CD4-positive, alpha-beta T cell treated with Interleukin-6 for 4 hours (primary cell): ENCODE results near the gene TRAPPC1.
"Not testable (repeated sequence)": the region's sequence is repeated elsewhere in the genome, so short reads cannot be mapped to it uniquely, and the experiment has no call there.

ENCODE experiments used
- DNase-seq: peaks from one replicate; pipeline ENCODE4 v3.0.0-alpha.2; 2020; ENCODE audit warnings: mixed read lengths

TRAPPC1 gene

GRCh38 chr17:7931709-7932482, at the start of gene TRAPPC1, which contains the start of gene CNTROB:
TRAPPC1 (minus strand) TSS chr17:7931946; CDS start chr17:7931829, 117 bp downstream.
CNTROB (plus strand) TSS chr17:7932206; CDS start chr17:7933080, 874 bp downstream.
- DNase-seq: peak; percentile 100

GRCh38 chr17:7977805-7978204, 46.1 kb upstream of the TRAPPC1 start:
- no peak for DNase-seq

DNA sequence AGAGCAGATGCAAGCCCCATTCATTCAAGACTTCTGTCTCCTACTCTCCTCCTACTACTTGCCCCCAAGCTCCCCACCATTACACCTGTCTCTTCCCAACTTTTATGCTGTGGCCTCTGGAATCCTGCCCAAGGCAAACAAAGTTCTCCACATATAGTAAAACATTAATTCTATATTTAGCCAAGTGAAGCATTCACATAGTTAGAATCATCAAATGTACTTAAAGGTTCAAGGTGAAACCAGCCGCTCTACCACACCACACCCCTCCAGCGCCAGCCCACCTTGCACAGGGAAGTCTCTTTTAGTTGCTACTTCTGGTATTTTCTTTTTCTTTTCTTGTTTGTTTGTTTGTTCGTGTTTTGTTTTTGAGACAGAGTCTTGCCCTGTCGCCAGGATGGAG, 45.3 kb upstream of the TRAPPC1 start:
- DNase-seq: no peak

DNA sequence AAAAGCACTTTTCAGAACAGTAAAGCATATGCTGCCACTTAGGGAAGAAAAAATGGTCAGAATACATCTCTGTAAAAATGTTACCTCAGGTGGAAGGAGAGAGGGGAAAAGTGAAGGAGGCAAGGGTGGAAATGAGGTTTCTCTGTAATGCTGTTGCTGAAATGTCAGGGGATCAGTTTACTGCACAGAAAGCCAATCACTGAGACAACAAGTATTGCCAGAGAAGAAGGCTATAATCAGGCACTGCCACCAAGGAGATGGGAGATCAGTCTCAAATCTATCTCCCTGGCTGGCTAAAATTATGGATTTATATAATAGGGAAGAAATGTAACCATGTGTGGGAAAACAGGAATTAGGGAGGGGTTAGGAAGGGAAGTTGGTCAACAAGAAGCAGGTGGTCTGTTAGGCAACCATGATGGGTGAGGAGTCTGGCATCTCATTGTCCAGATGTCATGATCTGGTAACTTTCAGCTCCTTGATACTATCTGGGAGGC, 42.9 kb upstream of the TRAPPC1 start:
- no peak for DNase-seq

DNA sequence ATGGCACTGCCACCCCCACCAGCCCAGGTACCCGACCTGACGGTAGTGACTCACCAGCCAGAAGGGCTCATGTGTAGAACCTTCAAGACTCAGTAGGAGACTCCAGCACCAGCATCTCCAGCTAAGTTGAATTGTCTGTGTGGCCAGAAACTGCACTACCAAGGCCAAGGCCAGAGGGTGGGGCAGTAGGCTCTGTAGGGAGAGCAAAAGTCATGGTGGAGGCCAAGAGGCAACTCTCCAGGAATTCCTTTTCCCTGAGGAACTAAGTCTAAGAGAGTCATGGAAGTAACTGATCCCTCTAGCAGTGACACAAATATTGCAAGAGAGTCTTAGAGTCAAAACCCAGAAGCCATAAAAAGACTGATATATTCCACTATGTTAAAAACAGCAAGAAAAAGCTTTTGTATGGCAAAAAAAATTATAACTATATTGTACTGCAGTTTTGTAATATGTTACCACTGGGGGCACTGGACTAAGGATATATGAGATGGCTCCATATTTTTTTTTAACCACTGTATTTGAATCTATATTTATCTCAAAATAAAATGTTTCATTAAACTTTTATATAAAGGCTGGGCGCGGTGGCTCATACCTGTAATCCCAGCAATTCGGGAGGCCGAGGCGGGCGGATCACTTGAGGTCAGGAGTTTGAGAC, 40.5 kb upstream of the TRAPPC1 start:
- DNase-seq: no peak

- no peak for DNase-seq
Measured at GRCh38 chr17:7971651-7972050, 39.9 kb upstream of the TRAPPC1 start.

- no peak for DNase-seq
Measured at GRCh38 chr17:7969433-7969832, 37.7 kb upstream of the TRAPPC1 start.

- DNase-seq: no peak
Measured at GRCh38 chr17:7967751-7968150, 36.0 kb upstream of the TRAPPC1 start.

GRCh38 chr17:7961421-7961820, 29.7 kb upstream of the TRAPPC1 start:
- no peak for DNase-seq

DNA sequence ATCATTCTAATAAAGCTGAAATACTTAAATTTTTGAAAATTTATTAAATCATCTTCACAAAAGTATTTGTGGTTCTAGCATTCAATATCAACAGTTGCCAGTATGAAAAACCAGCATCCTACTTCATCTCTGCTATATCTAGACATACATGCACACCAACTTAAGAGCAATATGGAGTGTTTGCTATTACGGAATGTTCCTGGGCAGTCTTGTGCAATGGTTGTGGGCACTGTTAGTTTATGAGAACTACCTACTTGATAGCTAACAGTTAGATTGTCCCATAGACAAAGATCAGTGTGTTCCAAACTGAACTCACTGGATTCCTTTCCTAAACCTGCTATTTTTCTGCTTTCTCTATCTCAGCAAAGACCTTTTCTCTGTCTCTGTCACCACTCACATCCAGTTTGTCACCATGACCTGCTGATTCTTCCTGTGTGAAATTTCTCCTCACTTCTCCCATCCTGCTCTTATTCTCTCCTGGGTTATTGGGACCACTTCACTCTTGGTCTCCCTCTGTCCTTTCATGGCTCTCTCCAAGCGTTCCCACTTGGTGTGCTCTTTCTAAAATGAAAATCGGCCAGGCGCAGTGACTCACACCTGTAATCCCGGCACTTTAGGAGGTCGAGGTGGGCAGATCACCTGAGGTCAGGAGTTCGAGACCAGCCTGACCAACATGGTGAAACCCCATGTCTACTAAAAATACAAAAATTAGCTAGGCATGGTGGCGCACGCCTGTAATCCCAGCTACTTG, 27.9 kb upstream of the TRAPPC1 start:
- no peak for DNase-seq

DNA sequence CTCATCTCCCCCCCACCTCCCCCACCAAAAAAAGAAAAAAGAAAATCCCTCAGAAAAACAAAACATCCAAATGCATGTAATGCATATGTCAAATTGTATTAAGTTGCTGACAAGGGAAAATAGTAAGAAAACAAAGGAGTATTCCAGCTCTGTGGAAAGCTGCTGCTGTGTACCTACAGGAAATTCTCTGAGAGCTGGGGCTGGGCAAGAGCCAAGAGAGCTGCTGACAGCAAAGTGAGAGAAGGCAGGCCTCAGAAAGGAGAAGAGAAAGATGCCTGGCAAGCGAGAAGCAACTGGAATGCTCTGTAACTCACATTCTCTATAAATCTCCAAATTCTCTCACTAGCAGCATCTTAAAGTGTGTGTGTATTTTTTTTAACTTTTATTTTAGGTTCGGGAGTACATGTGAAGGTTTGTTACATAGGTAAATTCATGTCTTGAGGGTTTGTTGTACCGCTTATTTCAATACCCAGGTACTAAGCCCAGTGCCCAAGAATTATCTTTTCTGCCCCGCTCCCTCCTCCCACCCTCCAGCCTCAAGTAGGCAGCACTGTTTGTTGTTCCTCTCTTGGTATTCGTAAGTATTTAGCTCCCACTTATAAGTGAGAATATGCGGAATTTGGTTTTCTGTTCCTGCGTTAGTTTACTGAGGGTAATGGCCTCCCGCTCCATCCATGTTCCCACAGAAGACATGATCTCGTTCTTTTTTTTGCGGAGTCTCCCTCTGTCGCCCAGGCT, 24.7 kb upstream of the TRAPPC1 start:
- DNase-seq: no peak

- no peak for DNase-seq
Measured at GRCh38 chr17:7955414-7956227, 23.9 kb upstream of the TRAPPC1 start.

- DNase-seq: not testable (repeated sequence)
Measured at GRCh38 chr17:7953266-7953665, 21.5 kb upstream of the TRAPPC1 start.

DNA sequence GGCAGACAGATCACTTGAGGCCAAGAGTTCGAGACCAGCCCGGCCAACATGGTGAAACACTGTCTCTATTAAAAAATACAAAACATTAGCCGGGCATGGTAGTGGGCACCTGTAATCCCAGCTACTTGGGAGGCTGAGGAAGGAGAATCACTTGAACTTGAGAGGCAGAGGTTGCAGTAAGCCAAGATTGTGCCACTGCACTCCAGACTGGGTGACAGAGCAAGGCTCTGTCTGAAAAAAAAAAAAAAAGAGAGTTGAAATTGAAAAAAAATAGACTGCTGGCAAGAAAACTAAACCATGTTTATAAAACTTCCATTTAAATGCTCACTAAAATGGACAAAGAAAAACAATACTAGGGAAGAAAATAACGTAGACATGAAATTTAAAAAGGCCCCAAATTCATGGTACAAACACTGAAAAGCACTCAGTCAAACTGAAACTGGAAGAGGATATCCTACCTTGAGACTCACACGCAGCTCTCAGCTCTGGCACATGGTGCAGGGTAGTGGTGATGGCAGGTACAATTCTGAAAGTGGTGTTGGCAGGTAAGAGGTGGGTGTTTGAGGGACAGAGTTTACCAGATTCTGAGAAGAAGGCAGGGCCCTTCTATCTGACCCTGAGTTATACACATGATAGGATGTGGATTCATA, 19.5 kb upstream of the TRAPPC1 start:
- DNase-seq: peak; percentile 27

- no peak for DNase-seq
Measured at GRCh38 chr17:7950578-7950977, 18.8 kb upstream of the TRAPPC1 start.

DNA sequence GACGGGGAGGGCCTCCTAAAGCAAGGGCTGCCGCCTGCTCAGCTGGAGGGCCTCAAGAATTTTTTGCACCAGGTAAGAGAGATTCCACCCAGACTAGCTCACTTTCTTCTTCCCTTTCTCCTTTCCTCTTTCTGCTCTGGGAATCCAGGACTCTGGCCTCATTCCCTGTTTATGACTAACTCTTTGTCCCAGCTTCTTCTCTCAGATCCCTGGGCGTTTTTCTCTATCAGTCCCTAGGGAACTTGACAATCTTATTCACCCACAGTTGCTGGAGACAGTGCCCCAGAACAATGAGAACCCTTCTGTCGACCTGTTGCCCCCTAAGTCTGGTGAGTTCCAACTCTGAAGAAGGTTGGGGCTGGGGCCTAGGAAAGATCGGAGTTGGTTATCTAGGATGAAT, 15.9 kb upstream of the TRAPPC1 start:
- no peak for DNase-seq

- no peak for DNase-seq
Measured at GRCh38 chr17:7946441-7946840, 14.7 kb upstream of the TRAPPC1 start.

- DNase-seq: no peak
Measured at GRCh38 chr17:7945651-7946050, 13.9 kb upstream of the TRAPPC1 start.

GRCh38 chr17:7944326-7944725, 12.6 kb upstream of the TRAPPC1 start:
- DNase-seq: no peak

DNA sequence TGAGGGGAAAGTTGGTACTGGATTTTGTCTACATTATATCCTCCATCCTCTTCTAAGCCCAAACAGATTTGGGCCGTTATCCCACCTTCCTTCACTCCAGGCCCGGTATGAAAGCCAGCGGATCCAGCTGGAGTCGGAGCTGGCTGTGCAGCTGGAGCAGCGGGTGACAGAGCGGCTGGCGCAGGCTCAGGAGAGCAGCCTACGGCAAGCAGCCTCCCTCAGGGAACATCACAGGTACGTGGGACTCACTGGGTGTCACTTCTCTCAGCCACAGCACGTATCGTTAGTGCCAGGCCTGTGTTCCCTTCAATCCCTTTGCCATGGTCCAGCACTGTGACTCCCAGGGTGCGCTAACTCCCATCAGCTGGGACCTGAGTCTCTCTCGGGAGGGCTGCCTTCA, 11.5 kb upstream of the TRAPPC1 start:
- DNase-seq: no peak

- no peak for DNase-seq
Measured at GRCh38 chr17:7940743-7941142, 9.0 kb upstream of the TRAPPC1 start.
